Measurements from ENCODE around the gene EI24. TPM values are rescaled to one million over a fixed set of nuclear protein-coding genes. Genes with fewer than 3 reads are reported as not detected.

Gene EI24
- total RNA-seq, 1 donor from 2014 or later: 94.6 TPM

DNA sequence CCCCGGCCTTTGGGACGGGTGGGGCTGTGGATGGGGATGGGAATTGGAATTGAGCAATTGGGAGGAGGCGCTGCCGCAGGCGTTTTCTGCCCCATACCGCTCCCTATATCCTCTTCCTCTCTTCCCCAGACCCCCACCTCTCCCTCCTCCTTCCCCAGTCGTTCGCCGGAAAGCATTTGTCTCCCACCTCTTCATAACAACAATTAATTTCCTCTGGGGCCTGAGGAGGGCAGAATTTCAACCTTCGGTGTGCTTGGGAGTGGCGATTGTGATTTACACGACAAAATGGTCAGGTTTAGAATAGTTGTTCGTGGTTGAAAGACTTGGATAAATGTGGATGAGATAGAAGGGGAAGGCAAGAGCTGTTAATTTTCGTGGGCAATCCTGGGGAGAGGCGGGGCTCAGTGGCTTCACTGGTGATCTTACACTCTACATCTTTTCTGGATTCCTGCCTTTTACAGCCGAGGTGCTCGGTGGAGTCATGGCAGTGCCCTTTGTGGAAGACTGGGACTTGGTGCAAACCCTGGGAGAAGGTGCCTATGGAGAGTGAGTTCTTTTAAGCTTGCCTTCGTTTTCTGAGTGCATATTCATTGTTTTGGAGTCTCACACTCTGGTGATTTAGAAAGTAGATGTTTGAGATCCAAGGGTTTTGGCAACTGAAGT, 57.1 kb downstream of the EI24 start:
- DNase-seq (ENCODE audit: low read depth): peak; percentile 69

DNA sequence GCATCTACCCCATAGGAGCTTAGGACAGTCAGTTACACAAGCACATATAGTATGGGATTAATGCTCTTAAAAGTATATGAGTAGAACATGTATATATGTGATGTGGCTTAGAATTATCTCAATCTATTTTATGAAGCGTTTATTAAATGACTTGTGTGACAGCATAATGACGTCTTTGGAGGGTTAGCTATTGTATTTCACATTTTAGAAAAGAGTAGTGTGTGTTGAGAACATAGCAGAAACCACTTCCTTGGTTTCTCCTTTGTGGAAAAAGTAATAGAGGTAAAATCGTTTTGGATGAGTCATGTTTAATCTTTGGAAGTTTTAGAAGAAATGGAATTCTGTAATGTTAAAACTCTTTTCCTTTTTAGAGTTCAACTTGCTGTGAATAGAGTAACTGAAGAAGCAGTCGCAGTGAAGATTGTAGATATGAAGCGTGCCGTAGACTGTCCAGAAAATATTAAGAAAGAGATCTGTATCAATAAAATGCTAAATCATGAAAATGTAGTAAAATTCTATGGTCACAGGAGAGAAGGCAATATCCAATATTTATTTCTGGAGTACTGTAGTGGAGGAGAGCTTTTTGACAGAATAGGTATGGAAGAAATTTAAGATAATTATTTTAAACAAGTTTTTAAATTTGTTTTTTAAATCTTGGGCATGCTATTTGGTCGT, 58.1 kb downstream of the EI24 start:
- no peak for DNase-seq (ENCODE audit: low read depth)

Other genes with a start within 250 kb of the EI24 start
- 0.51 and 4.4 TPM in 2 replicates for gene FEZ1, start 73.2 kb upstream of the EI24 start, total RNA-seq
- gene STT3A, start 23.4 kb downstream of the EI24 start, total RNA-seq: 133 and 181 TPM in 2 replicates
- gene CHEK1, start 55.7 kb downstream of the EI24 start, total RNA-seq: 7.4 and 8.9 TPM in 2 replicates
- gene ACRV1, start 111.4 kb downstream of the EI24 start, total RNA-seq: 0.21 TPM in 1 of 2 replicates, not detected in the other
- not detected in 2 replicates for gene PATE1, start 176.8 kb downstream of the EI24 start, total RNA-seq
- gene PATE2, start 209.4 kb downstream of the EI24 start, total RNA-seq: not detected in 2 replicates
- gene PATE3, start 218.7 kb downstream of the EI24 start, total RNA-seq: not detected in 2 replicates